Omental fat pad (tissue), 4 donors: ENCODE measurements around the gene CD8A. TPM values are rescaled to one million over a fixed set of nuclear protein-coding genes. Genes with fewer than 3 reads are reported as not detected.

Source experiments
- ATAC-seq: fragments of 150-250 bp; one replicate; pipeline ENCODE4 v1.9.1; 2016; ENCODE audit warnings: mild to moderate bottlenecking, moderate library complexity; ENCODE audit not compliant: low FRiP score
- DNase-seq: peaks from one replicate; pipeline ENCODE4 v3.0.0-alpha.2; 2019; ENCODE audit warnings: low spot score
- CTCF ChIP-seq, 3 donors: fragments of 450-650 bp; IDR thresholded peaks; one replicate each; pipeline ENCODE4 v1.5.1; 2016 to 2017; ENCODE audit warnings: antibody characterized with exemption in 3 of 3, mild to moderate bottlenecking in 3 of 3, moderate library complexity in 2 of 3
- total RNA-seq, 4 donors: library from RNA; depleted of rRNA; stranded (reverse); fragments of >200 nt; gene quantifications; one replicate each; pipeline ENCODE4 v1.1.0, GENCODE V29; 2016

CD8A gene
- total RNA-seq, 4 donors from 2014 or later: 1.4 to 6.6 (median 2.4) TPM

GRCh38 chr2:86785456-86785855 is 5.3 kb downstream of the CD8A start:
- no peak for DNase-seq
- TF ChIP-seq CTCF (IDR thresholded peaks at IDR 0.05): no peak
- ATAC-seq: no peak

GRCh38 chr2:86783615-86784339 is 6.9 kb downstream of the CD8A start:
- no peak for DNase-seq
- TF ChIP-seq CTCF (IDR thresholded peaks at IDR 0.05): no peak
- no peak for ATAC-seq

GRCh38 chr2:86782748-86783147 is 8.0 kb downstream of the CD8A start:
- no peak for DNase-seq
- no peak for ATAC-seq
- no peak for TF ChIP-seq CTCF (IDR thresholded peaks at IDR 0.05)

GRCh38 chr2:86781363-86781762 is 9.3 kb downstream of the CD8A start:
- no peak for DNase-seq
- no peak for TF ChIP-seq CTCF (IDR thresholded peaks at IDR 0.05)
- no peak for ATAC-seq

GRCh38 chr2:86779971-86780370 is 10.7 kb downstream of the CD8A start:
- TF ChIP-seq CTCF (IDR thresholded peaks at IDR 0.05): no peak
- no peak for DNase-seq
- no peak for ATAC-seq

- TF ChIP-seq CTCF (IDR thresholded peaks at IDR 0.05): no peak
- ATAC-seq (no peak), DNase-seq (no peak)
Observed at GRCh38 chr2:86778957-86779356, 11.8 kb downstream of the CD8A start.

- no peak for ATAC-seq
- no peak for TF ChIP-seq CTCF (IDR thresholded peaks at IDR 0.05)
- DNase-seq: no peak
Observed at GRCh38 chr2:86776532-86776931, 14.2 kb downstream of the CD8A start.
